ENCODE results near the gene SPDYE16.
A peak's percentile ranks its signal among the peaks of the same experiment; 100 is the strongest.
"Not testable (repeated sequence)": the region's sequence is repeated elsewhere in the genome, so short reads cannot be mapped to it uniquely, and the experiment has no call there.

The SPDYE16 gene

DNA sequence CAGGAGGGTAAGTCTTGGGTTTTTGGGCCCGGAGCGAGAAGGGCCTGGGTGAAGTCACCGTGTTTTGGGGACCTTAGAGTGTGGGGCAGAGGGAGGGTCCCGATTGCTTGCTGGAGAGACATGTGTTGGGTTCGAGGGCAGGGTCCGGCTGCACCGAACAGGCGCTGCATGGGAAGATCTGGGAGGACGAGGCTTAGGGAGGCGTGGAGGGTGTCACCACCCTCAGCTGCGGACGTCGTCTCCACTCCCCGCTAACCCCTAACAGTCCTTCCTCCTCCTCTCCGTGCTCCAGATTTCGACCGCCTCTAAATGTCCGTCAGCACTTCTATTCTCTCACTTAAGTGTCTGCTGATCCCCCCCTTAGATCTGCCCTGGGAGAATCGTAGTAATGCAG lies 6.8 kb upstream of the SPDYE16 start:
- peak overlapping the region; percentile 73 for H3K4me3 ChIP-seq (ENCODE audit: low read depth, low read length)

DNA sequence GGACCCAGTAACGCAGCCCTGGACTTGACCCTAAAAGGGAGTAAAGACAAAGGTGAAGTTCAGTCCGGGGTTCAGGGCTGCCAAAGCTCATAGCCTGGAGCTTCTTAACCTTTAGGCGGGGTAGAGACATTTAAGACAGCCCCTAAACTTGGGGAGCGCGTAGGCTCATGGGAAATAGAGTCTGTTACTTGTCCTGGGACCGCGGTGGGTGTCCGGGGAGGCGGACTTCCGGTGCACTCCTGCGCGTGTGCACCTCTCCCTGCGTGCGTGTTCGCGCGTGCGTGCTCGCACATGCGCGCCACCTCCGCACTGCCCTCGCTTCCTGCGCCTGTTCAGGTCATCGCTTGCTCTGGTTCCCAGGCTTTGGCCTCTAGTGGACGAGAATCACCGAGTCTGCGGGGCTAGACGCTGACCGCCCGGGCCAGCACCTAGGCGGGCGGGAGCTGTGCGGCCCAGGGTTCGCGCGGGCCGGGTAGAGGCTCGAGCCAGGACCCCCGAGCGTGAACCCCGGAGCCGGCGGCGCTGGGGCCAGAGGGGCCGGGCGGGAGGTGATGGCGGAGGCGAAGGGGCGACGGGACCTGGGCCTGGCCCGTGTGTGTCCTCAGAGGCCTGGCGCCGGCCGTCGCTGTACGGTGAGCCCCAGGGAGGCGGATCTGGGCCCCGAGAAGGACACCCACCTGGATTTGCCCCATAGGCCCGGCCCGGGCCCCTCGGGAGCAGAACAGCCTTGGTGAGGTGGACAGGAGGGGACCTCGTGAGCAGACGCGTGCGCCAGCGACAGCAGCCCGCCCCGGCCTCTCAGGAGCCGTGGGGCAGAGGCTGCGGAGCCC lies 6.1 kb upstream of the SPDYE16 start:
- H3K4me3 ChIP-seq (ENCODE audit: low read depth, low read length) = peak overlapping the region; percentile 73

DNA sequence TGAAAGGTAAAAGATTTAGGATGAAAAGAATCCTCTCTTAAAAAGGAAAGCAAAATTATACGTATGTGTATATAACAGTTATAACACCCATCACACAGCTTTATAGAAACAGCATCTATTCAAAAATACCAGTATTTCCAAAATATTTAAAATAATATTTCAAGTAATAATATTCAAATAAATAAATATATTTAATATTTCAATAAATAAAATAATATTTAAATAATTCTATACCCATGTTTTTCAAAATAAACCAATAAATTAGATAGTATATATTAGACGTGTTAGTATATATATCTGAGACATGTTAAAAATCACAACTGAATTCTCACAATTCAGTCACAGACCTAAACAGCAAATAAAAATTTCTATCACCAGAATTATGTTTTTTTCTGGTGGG lies 11.5 kb downstream of the SPDYE16 start:
- H3K4me3 ChIP-seq (ENCODE audit: low read depth, low read length) = not testable (repeated sequence)

DNA sequence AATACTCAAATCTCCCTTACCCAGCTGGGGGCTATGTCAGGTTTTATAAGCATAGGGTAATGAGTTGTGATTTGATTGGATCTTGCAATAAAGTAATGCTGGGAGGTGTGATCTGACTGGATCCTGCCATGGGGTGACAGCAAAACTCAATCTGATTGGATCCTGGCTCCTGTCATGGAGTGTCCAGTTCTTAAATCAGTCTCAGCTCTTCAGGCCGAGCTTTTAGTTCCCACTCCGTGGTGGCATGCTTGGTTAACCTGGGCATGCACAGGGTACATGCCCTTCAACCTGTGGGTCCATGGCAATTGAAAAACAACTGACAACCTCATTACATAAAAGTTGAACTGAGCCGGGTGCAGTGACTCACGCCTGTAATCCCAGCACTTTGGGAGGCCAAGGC lies 16.9 kb downstream of the SPDYE16 start:
- not testable (repeated sequence) for H3K4me3 ChIP-seq (ENCODE audit: low read depth, low read length)

DNA sequence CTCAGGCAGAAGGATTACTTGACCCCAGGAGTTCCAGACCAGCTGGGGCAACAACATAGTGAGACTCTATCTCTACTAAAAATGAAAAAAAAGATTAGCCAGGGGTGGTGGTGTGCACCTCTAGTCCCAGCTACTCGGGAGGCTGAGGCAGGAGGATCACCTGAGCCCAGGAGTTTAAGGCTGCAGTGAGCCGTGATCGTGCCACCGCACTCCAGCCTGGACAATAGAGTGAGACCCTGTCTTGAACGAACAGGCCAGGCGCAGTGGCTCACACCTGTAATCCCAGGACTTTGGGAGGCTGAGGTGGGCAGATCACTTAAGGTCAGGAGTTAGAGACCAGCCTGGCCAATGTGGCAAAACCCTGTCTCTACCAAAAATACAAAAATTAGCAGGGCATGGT lies 26.2 kb downstream of the SPDYE16 start:
- not testable (repeated sequence) for H3K4me3 ChIP-seq (ENCODE audit: low read depth, low read length)

DNA sequence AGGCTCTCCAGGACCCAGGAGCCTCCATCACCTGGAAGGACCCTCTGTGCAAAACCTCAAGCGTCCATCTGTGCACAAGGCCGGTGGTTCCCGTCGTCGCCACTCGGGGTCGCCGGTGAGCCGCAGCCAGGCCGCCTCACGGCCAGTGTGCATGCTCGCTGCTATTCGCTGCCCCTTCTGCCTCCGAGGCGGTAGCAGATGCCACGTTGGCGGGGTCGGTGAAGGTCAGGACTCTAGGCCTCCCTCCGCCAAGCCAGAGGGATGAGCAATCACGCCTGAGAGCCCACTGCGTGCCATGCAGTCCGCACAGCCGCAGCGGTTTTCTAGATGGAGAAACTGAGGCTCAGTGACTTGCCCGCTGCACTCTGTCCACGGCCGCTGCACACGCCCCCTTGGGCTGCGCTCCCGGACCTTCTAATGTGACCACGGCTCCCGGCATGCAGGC lies 27.1 kb downstream of the SPDYE16 start:
- no peak overlapping the region for H3K4me3 ChIP-seq (ENCODE audit: low read depth, low read length)

DNA sequence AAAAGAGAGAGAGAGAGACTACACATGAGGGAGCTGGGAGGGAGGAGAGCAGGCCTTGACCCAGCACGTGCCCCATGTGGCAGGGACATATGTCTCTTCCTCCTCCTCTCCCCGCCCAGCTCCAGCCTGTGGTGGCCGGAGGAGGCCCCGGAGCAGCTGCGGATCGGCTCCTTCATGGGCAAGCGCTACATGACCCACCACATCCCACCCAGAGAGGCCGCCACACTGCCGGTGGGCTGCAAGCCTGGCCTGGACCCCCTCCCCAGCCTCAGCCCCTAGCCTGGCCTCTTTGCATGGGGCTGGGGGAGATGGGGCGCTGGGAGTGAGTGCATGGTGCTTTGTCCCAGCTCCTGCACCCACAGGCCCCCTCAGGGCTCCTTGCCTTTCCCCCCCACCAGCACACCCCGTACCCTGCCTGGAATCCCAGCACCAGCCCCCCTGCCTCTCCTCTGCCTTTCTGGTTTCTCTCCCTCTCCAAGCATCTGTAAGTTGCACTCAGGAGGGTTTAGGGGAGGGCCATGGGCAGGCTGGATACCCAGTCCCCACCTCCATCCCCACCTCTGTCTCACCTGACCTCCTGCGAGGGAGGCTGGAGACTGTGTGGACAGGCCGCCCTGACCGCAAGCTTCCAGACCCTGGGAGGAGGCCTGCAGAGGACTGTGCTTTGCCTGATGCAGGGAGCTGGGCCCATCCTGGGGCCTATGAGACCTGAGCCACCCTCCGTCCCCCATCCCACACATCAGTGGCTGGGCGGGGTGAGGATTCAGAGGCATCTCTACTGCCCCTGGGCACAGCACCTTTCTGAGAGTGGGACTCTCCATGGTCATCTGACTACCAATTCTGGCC lies 27.9 kb downstream of the SPDYE16 start:
- H3K4me3 ChIP-seq (ENCODE audit: low read depth, low read length) = no peak overlapping the region

DNA sequence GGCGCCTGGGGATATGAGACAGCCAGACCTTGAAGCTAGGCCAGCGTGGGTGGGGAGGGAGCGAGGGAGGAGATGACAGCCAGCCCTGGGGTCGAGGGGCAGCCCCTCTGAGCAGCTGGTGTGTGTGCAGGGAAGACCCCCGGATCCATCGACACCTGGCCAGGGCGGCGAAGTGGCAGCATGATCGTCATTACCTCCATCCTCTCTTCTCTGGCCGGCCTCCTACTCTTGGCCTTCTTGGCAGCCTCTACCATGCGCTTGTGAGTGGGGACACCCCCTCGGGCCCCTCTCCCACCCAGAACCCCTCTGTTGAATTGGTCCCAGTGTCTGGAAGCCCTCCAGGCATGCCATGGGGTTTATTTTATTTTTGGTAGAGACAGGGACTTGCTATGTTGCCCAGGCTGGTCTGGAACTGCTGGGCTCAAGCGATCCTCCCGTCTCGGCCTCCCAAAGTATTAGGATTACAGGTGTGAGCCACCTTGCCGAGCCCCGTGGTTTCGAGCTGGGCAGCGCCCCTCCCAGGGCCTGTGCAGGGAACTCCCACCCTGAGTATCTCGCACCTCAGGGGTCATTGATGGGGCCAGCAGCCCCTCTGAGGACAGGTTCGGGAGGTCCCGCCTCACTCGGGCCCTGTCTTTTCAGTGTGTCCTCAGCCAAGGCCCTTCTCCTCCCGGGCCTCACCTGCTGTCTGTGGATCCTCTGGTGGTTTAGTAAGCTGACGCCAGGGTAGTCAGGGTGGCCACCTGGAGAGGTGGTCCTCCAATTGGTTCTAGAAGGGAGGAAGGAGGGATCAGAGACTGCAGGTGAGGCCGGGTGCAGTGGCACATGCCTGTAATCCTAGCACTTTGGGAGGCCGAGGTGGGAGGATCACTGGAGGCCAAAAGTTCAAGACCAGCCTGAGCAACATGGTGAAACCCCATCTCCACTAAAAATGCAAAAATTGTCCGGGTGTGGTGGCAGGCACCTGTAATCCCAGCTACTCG lies 29.0 kb downstream of the SPDYE16 start:
- H3K4me3 ChIP-seq (ENCODE audit: low read depth, low read length) = no peak overlapping the region

DNA sequence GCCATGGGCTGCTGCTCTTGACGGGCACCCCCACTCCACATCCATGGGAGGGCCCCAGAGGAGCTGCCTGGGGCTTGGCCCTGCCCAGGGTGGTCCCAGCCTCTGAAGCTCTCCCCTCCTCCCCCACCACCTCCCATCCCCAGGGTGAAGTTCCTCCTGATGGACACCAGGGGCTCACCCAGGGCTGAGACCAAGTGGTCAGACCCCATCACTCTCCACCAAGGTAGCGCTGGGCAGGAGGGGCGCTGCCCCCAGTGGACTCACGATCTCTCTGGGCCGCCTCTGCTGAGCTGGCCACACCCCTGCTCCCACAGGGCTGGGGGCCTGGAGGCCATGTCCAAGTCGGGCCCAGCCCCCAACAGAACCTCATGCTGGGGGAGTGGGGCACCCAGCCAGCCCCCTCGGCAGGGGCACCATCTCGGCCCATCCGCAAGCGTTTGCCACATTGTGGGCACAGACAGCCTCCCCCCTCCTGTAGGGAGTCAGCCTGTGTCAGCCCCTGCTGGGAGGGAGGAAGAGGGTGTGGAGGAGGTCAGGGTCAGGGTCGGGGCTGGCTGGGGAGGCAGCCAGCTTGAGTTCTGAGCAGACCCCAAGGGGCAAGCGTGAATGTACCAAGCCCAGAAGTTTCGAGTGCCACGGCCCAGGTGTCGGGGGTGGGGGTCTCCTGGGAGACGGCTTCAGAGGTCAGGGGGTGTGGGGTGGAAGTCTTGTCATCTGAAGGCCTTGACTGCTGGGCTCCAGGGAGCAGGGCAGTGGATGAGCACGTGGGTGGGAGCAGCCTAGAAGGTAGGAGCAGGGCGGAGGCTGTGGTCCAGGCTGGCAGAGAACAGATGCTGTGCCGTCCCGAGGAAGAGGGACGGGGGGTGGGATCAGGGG lies 29.9 kb downstream of the SPDYE16 start:
- H3K4me3 ChIP-seq (ENCODE audit: low read depth, low read length) = no peak overlapping the region

DNA sequence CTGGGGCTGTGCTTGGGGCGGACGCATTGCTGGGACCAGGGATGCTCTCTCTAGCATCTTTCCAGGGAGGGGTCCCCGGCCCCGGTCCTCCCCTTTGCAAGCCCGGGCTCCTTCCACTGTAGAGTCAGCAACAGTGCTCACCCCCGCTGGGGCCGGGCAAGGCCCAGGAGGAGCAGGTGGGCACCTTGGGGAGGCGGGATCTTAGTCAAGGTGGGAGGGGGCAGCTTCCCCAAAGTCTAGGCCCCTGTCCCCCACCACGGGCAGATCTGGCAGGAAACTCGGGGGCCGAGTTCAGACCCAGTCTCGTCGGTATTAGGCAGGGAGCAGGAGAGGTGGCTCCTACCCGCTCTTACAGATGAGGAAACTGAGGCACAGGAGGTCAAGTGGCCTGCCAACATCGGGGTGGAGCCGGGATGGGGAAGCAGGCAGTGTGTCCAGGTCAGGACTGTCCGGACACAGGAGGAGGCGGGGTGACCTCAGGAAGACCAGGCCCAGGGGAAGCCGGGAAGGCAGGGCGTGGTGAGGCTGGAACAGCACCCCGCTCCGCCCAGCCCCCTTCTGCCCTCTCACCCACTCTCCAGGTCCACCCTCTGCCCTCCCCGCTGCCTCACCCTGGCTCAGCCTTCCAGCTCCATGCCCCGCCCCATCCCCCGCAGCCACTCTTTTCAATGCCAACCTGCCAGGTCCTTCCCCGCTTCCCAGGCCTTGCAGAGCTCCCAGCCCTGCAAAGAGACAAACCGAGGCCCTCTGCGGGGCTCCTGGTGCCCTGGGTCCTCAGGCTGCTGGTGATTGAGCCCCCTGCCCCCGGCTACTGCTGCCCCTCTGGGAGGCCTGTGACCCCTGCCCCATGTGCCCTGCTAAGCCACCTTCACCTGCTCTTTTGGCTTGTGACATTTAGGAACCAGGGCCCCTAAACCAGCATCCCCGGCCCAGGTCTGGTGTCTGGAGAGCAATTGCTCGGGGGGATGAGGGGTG lies 30.9 kb downstream of the SPDYE16 start:
- not testable (repeated sequence) for H3K4me3 ChIP-seq (ENCODE audit: low read depth, low read length)

DNA sequence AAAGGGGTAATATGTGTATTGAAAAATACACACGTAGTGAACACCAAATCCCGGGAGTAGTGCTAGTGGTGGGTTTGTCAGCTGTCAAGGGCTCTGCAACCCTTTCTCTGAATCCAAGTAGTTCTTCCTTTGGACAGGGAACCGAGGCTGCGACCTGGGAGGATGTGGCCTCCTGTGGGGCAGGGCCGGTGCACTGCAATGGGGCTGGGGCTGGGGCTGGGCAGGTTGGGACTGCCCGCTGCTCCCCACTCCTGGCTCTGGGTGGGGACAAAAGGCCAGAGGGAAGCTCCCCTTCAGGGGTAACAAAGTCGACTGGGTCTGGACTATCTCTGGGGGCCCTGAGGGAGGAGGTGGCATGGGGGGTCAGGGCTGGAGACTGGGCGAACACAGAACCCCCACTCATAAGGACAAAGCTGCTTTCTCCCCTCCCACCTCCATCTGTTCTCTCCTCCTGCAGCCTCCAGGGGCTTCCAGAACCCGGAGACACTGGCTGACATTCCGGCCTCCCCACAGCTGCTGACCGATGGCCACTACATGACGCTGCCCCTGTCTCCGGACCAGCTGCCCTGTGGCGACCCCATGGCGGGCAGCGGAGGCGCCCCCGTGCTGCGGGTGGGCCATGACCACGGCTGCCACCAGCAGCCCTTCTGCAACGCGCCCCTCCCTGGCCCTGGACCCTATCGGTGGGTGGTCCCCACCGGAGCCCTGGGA lies 31.7 kb downstream of the SPDYE16 start:
- not testable (repeated sequence) for H3K4me3 ChIP-seq (ENCODE audit: low read depth, low read length)

DNA sequence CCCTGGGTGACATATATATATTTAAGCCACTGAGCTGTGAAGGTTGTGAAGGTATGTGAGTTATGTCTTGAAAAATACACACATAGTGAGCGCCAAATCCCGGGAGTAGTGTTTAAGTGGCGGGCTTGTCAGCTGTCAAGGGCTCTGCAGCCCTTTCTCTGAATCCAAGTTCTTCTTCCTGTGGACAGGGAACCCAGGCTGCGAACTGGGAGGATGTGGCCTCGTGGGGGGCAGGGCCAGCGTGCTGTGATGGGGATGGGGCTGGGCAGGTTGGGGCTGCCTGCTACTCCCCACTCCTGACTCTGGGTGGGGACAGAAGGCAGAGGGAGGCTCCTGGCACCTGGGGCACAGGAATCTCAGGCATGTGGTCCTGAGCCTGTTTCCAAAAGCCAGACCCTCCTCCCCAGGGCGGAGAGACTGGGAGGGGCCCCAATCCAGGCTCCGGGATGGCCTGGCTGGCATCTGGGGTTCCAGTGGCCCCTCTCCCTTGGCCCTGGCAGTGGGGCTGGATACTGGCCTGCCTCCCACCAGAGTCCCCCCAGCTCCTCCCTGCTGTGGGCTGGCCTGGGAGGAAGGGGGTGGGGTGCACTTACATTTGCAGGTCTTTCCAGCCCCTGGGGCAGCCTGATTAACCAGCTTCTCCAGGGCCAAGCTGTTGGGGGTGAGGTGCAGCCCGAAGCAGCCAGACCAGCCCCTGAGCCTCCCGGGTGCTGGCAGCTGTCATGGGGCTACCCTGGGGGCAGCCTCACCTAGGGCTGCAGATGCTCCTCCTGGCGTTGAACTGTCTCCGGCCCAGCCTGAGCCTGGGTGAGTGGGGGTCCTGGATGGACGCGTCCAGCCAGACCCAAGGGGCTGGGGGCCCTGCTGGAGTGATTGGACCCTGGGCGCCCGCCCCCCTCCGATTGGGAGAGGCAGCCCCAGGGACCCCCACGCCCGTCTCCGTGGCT lies 32.9 kb downstream of the SPDYE16 start, which contains the start of gene UPK3B:
Gene UPK3B (plus strand): TSS at position 622 of the 947 bp plus-strand sequence. CDS start 101 bp downstream, at position 723.
- no peak within 1 kb of the TSS for H3K4me3 ChIP-seq (ENCODE audit: low read depth, low read length)

DNA sequence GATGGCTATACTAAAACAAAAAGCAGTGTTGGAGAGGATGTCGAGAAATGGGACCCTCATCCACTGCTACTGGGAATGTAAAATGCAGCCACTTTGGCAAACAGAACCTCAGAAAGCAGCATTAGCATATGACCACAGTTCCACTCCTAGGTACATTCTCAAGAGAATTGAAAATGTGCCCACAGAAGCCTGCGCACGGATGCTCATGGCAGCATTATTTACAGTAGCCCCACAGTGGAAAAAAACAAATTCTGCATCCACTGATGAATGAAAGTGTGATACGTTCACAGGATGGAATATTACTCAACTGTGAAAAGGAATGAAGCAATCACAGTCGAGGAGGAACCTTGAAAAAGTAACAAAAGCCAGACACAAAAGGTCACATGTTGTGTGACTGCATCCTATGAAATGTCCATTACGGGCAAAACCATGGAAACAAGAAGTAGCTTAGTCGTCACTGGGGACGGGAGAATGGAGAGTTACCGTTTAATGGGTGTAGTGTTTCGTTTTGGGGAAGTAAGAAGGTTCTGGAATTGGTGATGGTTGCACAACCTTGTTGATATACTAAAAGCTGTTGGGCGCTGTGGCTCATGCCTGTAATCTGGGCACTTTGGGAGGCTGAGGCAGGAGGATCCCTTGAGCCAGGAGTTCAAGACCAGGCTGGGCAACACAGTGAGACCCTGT lies 35.2 kb downstream of the SPDYE16 start:
- H3K4me3 ChIP-seq (ENCODE audit: low read depth, low read length) = no peak overlapping the region

DNA sequence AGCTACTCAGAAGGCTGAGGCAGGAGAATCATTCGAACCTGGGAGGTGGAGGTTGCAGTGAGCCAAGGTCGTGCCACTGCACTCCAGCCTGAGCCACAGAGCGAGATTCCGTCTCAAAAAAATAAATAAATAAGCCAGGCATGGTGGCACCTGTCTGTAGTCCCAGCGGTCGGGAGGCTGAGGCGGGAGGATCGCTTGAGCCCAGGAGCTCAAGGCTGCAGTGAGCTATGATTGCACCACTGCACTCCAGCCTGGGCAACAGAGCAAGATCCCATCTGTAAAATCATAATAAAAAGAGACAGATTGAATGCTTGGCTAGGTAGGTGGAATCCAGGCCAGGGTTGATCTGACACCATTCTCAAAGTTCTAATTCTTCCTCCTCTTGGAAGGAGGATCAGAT lies 36.5 kb downstream of the SPDYE16 start:
- not testable (repeated sequence) for H3K4me3 ChIP-seq (ENCODE audit: low read depth, low read length)

DNA sequence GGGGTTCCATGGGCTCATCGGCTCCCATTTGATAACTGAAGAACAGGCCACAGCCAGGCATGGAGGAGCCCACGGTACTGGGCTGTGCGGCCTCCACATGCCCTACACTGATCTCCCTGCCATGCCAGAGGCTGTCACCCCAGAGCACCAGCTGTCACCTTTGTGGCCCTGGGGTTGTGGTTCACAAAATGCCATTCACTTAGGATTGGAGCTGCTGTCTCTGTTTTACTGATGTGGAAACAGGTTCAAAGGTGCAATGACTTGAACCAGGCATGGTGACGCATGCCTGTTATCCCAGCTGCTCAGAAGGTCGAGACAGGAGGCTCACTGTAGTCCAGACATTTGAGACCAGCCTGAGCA lies 37.0 kb downstream of the SPDYE16 start:
- no peak overlapping the region for H3K4me3 ChIP-seq (ENCODE audit: low read depth, low read length)
